ENCODE data around the gene RUNDC3A. TPM values are rescaled to one million over a fixed set of nuclear protein-coding genes. Genes with fewer than 3 reads are reported as not detected.

The RUNDC3A gene
- polyA plus RNA-seq, 1 donor (not counting 4 experiments of a cell fraction or from before 2014, with no cell fraction given), result 1.6 TPM

DNA sequence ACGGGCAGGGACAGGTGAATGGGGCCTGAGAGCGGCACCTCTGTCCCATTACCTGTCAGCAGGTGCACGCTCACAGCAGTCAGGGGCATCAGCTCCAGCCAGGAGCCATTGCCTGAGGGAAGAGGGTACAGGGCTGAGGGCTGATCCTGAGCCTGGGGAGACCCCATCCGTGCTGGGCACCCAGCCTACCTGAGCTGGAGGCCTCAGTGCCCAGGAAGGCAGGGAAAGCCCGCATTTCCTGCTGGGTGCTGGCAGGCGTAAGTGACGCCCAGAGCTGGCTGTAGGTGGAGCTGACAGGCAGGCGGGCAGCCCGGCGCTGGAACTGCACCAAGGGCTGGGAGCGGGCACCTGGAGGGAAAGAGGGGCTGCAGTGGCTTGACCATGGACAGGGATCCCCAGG lies 47.8 kb downstream of the RUNDC3A start:
- no peak overlapping the region for H3K4me2 ChIP-seq (ENCODE audit: control insufficient read depth, extremely low read depth, insufficient read depth, low read depth, low read length)
- no peak overlapping the region for H2AFZ ChIP-seq (ENCODE audit: control insufficient read depth, low read length)
- no peak overlapping the region for H3K4me3 ChIP-seq (ENCODE audit: control insufficient read depth in 2 of 3, extremely low read depth in 1 of 3, insufficient read depth in 2 of 3, low read depth in 1 of 3, low read length in 3 of 3)
- peaks cover 6 to 16% of the 10 kb centered on the region in 2 experiments for H3K36me3 ChIP-seq (ENCODE audit: control insufficient read depth in 2 of 2, extremely low read depth in 1 of 2, insufficient read depth in 2 of 2, low read length in 2 of 2)
- H3K9ac ChIP-seq (ENCODE audit: control insufficient read depth, extremely low read depth, insufficient read depth, low read length), result no peak overlapping the region
- no peaks in the 10 kb centered on the region for H3K79me2 ChIP-seq (ENCODE audit: control insufficient read depth, insufficient read depth, low read length)
- H3K27me3 ChIP-seq (ENCODE audit: control insufficient read depth, extremely low read depth, insufficient read depth, low read length), result peaks cover 12% of the 10 kb centered on the region
- no peak for FAIRE-seq
- H3K27ac ChIP-seq (ENCODE audit: control insufficient read depth, insufficient read depth, low read length), result no peak overlapping the region
- dilution Hi-C loops (cut with MboI; ENCODE audit: extremely low pct_ligation_motif_present, low sequenced_read_pairs), result no loop called here
- H3K9me3 ChIP-seq (ENCODE audit: control insufficient read depth, low read depth, low read length), result no peaks in the 10 kb centered on the region
- no peaks in the 10 kb centered on the region for H3K9me1 ChIP-seq (ENCODE audit: control insufficient read depth, extremely low read depth, insufficient read depth, low read length)
- H4K20me1 ChIP-seq (ENCODE audit: control insufficient read depth, extremely low read depth, insufficient read depth, low read length), result no peaks in the 10 kb centered on the region
- no peaks in the 10 kb centered on the region for H3K4me1 ChIP-seq (ENCODE audit: control insufficient read depth, extremely low read depth, insufficient read depth, low read length)
- DNase-seq (ENCODE audit: low read depth, low spot score), result no peak
- TF ChIP-seq EZH2 (IDR thresholded peaks at IDR 0.05; ENCODE audit: low read length) (no peak), CTCF (optimal IDR thresholded peaks at IDR 0.05 in 1 of 3, IDR thresholded peaks at IDR 0.05 in 1 of 3, conservative IDR thresholded peaks at IDR 0.05 in 1 of 3; ENCODE audit: extremely low read depth in 1 of 3, insufficient read depth in 2 of 3, low read length in 3 of 3) (peak in 1 of 3 experiments; percentile 20)

GRCh38 chr17:44358066-44358465 lies 49.7 kb downstream of the RUNDC3A start:
- H3K9me1 ChIP-seq (ENCODE audit: control insufficient read depth, extremely low read depth, insufficient read depth, low read length), result no peaks in the 10 kb centered on the region

More at GRCh38 chr17:44358066-44358465, 49.7 kb downstream of the RUNDC3A start:
- H3K4me2 ChIP-seq (ENCODE audit: control insufficient read depth, extremely low read depth, insufficient read depth, low read depth, low read length), result no peak overlapping the region
- dilution Hi-C loops (cut with MboI; ENCODE audit: extremely low pct_ligation_motif_present, low sequenced_read_pairs), result no loop called here
- no peak for DNase-seq (ENCODE audit: low read depth, low spot score)
- H4K20me1 ChIP-seq (ENCODE audit: control insufficient read depth, extremely low read depth, insufficient read depth, low read length), result no peaks in the 10 kb centered on the region
- no peak overlapping the region for H3K27ac ChIP-seq (ENCODE audit: control insufficient read depth, insufficient read depth, low read length)
- H2AFZ ChIP-seq (ENCODE audit: control insufficient read depth, low read length), result no peak overlapping the region
- H3K9me3 ChIP-seq (ENCODE audit: control insufficient read depth, low read depth, low read length), result no peaks in the 10 kb centered on the region
- FAIRE-seq, result no peak
- TF ChIP-seq EZH2 (IDR thresholded peaks at IDR 0.05; ENCODE audit: low read length), result no peak
- TF ChIP-seq CTCF (optimal IDR thresholded peaks at IDR 0.05 in 1 of 3, IDR thresholded peaks at IDR 0.05 in 1 of 3, conservative IDR thresholded peaks at IDR 0.05 in 1 of 3; ENCODE audit: extremely low read depth in 1 of 3, insufficient read depth in 2 of 3, low read length in 3 of 3), result no peak
- H3K27me3 ChIP-seq (ENCODE audit: control insufficient read depth, extremely low read depth, insufficient read depth, low read length), result peaks cover 12% of the 10 kb centered on the region
- no peaks in the 10 kb centered on the region for H3K4me1 ChIP-seq (ENCODE audit: control insufficient read depth, extremely low read depth, insufficient read depth, low read length)
- H3K36me3 ChIP-seq (ENCODE audit: control insufficient read depth in 2 of 2, extremely low read depth in 1 of 2, insufficient read depth in 2 of 2, low read length in 2 of 2), result no peaks in the 10 kb centered on the region
- H3K9ac ChIP-seq (ENCODE audit: control insufficient read depth, extremely low read depth, insufficient read depth, low read length), result no peak overlapping the region
- no peaks in the 10 kb centered on the region for H3K79me2 ChIP-seq (ENCODE audit: control insufficient read depth, insufficient read depth, low read length)
- no peak overlapping the region for H3K4me3 ChIP-seq (ENCODE audit: control insufficient read depth in 2 of 3, extremely low read depth in 1 of 3, insufficient read depth in 2 of 3, low read depth in 1 of 3, low read length in 3 of 3)
